Measurements from ENCODE around the gene EHF.

EHF gene

DNA sequence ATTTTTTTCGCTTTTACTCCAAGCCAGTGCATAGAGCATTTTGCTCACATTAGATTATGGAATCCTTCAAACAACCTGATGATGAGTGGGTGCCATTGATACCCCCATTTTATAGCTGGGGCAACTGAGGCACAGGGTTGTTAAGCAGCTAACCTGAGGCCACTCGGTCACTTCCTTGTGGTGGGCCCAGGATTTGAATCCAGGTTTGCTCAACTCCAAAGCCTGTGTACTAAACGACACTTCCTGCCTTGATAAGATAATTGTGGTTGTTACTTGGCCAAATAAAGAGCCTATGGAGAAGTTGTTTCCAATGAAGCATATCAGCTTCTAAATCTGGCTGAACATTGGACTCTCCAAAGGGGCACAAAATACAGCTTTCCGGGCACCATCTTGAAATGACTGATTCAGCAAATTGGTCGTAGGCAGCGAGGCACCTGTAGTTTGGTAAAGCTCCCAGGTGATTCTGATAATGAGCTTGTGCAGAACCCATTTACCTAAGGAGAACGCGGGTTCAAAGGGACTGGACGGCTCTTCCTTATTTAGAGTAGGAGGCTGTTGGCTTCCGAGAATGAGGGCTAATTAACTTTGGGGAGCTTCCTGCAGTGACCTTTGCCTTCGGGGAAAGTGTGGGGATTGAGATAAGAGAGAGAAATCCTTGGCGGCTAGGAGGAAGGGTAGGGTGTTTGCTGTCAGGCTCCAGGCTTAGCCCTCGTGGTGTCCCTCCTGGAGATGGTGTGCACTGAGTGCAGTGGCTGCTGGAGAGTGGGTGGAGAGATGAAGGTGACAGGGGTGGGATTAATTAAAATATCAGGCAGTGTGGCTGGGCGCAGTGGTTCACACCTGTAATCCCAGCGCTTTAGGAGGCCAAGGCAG lies 17.5 kb upstream of the EHF start:
- DNase-seq, result no peak

DNA sequence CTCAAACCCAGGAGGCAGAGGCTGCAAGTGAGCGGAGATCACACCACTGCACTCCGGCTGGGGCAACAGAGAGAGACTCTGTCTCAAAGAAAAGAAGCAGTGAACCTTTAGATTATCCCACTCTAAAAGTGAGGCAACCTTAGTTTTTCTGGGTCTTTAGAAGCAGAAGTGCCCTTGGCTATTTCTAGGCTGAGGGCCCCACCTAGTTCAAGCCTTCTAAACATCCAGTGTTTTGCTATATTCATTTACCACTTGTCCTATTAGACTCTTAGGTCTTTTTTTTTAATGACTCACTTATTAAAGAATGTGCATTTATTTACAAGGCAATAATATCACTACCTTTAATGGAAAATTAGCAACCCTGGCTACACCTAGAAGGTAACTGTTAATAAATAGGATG lies 16.7 kb upstream of the EHF start:
- no peak for DNase-seq

DNA sequence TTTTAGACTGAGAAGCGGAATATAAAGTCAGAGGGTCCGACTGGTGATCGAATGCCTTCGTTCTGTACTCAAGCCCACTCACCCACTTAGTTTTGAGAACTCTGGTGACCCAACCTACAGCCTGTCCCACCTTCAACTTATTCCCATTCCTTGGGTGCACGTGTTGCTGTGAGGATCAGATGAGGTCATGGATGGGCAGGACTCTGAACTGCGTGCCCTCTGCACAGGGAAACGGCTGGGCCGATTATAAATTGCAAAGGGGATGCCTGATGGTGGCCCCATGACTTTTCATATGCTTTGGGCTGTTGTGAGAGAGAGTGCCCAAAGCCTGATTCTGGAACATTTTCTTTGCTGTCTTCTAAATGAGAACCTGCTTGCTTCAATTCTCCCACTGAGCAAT lies 16.0 kb upstream of the EHF start:
- no peak for DNase-seq

DNA sequence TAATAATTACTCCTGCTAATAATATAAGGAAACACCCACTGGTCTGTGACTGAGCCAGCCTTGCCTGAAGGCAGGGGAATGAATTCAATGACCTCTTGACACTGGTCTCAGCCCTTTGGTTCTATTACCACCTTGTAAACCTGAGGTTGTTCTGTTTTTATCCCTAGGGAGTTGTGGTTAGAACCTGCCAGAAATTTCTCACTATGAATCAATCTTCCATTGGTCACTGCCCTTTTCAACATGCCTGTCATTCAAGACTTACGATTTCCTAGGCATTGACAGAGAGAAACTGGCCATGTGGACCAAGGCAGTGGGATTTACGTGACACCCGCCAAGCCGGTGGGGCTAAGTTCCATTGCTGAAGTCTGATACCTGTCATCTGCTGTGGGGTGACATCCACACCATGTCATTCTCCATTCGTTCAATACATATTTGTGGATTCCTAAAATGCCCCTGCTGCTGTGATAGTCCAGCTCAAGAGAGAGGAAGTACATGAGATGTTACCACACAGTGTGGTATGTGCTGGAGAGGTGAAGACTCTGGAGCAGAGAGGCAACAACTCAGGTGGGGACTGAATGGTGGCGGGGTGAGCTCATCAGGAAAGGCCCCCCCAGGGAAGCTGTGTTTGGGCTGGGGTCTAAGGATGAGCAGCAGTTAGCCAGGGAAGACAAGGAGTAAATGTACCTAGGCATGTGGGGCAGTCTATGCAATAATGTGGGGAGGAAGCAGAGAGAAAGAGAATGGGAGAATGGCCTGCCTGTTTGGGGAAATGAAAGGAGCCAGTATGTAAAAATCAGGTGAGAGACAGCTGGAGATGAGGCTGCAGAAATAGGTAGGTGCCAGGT lies 15.2 kb upstream of the EHF start:
- DNase-seq, result no peak

DNA sequence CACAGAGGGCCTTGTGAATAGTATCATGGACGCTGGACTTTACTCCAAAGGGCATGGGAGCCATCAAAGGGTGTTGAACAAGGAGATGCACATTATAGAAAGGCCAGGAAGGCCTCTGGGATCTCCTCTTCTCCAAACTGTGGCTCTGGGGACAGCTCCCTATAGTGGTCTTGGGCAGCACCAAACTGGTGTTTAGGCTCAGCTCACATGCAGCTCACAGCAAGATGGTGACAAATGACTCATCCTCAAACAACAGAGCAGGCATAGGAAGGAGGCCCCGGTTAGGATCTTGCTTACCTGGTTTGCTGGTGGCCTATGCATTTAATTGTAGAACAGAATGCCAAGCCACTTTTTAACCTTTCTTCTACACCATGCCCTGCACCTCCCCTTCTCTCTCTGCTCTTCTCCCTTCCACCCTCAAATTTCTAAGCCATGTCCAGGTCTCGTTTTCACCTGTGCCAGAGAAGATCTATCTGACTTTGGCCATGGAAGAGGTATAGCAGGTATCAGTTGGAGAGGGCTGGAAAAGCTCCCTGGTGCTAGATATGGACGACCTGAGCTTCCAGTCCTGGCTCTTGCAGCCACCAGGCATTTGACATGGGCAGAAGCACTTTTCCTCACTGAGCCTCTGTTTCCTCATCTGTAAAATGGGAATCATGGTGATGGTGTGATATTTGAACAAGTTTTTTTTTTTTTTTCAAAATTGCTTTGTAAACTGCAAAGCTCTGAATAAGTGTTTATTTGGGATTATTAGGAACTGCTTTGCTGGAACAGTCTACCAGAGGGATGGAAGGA lies 14.4 kb upstream of the EHF start:
- DNase-seq, result no peak

DNA sequence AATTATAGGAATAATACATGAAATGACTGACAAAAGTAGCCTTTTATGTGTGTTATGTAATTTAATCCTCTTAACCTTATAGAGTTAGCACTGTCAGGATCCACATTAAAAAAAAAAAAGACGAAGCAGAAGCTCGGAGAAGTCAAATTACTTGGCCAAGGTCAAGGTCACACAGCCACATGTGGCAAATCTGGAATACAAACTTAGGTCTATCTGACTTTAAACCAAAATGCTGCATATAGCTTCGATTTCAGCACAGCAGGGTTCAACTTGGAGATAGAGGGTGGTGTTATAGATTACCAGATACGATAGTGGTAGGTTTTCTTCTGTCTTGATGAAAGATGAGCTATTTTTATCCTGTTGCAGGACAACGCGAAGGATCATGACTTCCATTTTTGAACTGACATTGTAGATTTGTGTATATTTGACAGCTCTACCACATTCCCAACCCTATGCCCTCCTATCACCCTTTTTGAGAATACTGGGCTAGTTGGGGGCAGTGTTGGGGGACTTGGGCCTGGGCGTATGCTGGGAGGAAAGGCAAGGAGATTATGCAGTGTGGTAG lies 11.6 kb upstream of the EHF start:
- DNase-seq, result no peak

DNA sequence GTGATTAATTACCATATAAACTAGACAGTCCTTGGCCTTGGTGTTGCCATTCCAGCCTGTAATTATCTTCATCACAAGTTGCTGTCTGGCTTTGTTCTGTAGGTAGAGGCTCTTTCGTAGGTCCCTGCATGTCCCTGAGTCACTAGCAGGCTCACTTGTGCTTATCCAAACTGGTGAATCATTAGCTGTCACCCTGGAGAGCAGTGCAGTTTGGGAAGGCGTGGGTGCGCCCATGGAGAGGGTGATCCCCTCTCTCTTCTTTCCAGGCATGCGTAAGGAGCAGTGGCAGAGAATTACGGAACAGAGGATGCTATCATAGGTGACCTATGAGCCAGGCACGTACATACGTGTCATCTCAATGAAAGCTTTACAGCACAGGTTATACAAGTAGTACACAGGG lies 11.0 kb upstream of the EHF start:
- no peak for DNase-seq

DNA sequence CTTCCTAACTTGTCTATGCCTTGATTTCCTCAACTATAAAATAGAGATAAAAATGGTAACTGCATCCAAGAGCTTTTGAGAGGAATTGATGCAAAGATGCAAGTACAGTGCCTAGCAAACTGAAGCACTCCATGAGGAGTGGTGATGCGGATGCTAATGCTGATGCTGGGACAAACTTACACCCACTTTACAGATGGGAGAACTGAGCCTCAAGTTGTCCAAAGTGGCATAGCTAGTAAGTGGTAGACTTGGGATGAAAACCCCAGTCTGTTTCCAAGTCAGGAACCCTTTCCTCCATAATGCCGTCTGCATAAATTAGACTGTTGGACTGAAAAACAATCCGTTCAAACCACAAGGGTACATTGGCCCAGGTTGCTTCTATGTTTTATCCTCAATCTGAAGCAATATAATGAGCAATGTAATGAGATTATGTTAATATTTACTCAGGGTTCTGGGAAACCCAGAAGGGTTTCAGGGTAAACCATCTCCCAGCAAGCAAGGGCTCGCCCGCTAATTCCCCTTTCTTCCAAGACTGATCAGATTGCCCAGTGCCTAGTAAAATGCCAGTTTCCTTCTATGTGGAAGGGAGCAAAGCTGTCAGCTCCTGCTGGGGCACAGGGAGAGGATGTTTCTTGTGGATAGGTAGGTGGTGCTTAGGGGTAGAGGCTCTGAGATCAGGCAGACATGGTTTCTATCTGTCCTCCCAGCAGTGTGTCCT lies 10.4 kb upstream of the EHF start:
- DNase-seq, result no peak

DNA sequence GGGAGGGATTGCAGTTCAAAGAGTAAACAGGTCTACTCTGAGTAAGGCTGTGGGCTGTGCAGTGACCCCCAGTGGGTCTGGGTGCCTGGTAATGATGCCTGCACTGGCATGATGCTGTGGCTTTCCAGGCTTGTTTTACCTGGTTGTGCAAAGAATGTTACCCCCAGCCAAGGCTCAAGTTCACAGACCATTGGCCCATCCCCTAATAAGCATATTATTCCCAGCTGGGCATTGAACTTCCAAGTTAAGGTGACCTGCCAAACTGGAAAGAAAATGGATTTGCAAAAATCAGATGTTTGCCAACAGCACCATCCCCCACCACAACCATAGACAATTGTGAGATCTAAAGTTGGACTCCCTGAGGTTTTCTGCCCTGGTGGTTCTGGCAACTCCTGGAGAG lies 7.9 kb upstream of the EHF start:
- no peak for DNase-seq

DNA sequence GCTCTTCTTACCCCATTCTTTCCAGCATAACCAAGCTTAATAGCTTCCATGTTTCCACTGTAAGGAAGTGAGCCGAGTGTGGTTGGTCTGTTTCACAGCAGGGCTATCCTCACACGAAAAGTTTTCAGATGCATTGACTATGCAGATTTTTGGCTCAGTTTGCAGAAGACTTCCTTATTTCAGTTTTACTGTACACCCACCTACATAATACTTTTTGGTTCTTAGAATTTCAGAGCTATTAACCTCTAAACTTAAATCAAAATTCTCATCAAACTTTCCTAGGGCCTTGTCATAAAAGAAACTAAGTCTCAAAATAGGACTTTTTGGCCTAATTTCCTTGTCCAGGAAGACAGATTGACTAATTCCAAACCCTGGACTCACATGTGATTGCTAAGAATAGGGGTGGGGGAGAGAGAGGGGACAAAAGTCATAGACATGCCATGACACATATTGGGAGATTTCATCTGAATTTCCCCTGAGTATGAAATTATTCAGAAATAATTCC lies 7.3 kb upstream of the EHF start:
- DNase-seq, result no peak

DNA sequence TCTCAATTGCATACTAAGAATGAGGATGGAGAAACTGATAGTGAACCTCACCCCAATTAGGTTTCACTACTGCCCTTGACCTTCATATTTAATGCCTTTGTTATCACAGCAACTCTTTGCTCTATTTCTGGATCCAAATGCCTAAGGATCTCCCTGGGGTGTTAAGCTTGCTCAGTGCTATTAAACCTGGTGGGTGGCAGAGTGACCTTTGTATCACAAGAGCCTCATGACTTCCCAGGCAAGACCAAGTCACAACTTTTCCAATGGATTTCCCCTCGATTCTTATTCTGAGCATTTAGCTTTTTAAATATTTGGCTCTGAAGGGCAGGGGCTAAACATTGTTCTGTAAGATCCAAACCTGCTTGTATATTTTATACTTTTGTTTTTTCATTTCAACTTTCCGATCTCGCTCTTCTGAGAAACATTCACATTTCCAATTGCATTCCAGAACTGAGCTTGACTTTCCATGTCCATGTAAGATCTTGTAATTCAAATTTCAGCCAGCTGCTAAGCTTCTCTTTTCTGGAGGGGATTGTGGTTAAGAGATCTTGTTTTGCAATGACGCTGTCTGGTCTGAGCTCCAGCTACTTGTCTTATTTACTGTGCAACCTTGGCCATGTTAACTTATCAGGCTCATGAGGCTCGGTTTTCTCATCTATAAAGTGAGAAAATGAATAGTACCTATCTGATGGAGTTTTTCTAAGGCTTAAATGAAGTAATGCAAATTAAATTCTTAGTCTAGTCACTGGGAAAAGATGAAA lies 6.4 kb upstream of the EHF start:
- DNase-seq, result no peak

DNA sequence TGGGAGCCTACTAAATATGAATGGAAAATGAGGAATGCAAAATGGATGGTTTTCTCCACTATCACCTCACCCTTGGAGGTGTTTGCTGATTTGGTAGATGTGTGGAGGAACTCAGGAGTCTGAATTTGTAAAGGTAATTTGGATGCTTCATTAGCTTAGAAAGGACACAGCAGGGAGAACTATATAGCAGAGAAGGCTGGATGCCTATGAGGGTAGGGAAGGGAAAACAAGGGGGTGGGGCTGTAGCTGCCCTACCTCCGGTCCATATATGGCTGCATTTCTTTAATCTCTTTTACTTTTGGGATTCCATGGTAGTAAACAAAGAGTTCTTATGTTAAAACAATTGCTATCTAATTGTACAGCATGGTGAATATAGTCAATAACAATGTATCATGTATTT lies 4.8 kb upstream of the EHF start:
- no peak for DNase-seq

DNA sequence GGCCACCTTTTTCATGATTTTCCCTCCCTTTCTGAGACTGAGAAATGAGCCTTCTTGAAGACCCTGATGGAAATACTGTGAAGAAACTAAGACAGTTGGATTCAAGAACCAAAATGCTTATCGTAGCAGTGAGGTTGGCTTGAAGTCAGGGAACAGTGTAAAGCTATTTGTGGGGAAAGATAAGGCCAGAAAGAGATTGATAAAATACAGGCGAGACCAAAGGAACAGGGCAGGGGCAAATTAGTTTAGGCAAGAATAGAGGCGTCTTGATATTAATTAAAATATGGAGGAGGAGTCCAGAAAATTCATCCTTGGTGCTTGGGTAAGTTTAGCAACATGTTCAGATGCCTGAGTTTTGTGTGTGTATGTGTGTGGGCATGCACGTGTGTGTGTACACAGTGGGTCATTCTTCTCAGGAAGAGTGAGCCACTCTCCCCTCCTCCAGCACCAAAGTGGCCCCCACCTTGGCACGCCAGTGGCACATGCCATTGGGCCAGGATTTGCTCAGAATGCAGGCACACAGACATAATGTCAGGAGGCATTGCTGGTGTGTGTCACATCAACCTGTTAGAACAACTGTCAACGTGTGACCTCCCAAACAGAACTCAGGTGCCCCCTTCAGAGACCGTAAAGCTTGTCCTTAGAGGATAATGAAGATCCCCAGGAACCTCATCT lies 3.9 kb upstream of the EHF start:
- DNase-seq, result no peak

DNA sequence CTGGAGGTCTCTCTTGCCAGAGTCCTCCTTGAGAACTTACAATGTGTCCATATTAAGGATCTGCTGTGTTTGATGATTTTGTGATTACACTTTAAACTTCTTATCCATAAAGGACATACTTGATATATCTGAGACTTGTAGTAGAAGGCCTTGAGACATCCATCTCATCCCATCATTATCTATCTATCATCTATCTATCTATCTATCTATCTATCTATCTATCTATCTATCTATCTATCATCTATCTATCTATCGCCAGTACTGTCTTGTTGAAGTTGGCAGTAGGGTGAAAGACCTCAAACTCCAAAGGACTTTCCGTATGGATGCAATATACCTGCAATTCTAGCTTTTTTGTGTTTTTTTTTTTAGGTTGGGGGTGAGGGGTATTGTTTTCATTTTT lies 2.5 kb upstream of the EHF start:
- no peak for DNase-seq

DNA sequence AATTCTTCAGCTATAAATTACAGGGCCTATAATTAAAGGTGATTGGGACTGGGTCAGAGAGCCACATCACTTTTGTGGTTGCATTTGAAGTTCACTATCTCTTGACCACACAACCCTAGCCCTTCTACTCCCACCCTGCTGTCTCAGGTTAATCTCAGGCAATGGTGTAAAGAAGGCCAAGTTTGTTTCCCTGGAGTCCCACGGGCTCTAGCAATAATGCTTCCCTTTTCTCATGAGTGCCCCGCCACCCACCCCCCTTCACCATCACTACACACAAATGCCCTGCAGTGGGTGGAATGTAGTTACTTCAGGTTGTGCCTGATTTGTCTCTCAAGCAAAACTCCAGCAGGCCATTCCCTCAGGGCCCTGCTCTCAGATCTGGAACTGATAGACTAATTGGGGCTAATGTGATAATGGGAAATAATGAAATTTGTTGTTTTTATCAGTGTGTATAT lies 1.8 kb upstream of the EHF start:
- DNase-seq, result no peak

DNA sequence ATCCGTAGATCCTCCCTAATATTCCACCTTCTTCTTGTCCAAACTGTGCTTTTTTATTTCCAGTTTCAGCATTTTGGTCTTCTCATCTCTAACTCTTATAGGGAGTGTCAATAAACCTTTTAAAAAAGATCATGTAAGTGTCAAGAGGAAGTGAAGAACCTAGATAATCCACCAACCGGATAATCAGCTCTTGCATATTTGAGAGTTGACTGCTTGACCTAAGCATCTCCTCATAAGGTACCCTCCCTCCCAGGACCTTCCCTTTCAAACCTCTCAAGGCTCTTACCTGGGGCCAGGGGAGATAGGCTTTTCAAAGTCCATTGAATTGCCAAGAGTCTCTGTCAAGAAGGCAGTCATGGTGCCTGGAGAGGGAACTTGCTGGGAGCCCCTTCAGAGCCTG lies 691 bp upstream of the EHF start:
- DNase-seq, result no peak

DNA sequence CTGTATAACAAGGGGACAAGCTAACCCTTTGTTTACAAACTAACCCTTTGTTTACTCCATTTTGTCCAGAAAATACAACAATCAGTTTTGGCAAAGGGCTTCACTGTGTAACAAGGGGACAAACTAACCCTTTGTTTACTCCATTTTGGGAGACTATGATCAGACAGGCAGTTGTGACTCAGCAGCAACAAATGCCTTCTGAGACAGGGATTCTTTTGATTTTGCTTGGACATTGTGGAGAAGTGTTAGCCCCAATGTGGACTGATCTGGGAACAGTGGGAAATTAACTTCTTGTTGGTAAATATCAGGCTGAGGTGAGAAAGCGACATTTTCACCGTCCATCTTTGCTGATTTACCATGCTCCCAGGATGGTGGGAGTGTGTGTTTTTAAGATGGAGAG lies 983 bp downstream of the EHF start:
- no peak for DNase-seq

DNA sequence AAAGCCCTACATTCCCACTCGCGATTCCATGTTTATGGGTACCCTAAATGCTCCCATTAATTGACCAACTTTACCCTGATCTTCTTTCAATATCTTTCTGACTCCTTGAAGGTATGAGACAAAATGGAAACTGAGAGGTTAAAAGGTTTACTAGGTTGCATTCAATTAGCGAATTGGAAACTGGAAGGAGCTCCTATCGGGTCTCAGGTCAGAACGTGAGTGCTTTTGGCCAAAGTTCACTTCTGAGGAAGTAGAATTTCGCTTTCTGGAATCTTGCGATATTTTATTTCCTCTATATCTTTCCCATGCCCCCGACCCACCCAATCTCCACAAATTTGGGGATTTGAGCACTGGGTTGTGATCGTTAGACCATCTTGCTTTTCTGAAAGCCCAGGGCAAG lies 2.6 kb downstream of the EHF start:
- DNase-seq, result no peak

DNA sequence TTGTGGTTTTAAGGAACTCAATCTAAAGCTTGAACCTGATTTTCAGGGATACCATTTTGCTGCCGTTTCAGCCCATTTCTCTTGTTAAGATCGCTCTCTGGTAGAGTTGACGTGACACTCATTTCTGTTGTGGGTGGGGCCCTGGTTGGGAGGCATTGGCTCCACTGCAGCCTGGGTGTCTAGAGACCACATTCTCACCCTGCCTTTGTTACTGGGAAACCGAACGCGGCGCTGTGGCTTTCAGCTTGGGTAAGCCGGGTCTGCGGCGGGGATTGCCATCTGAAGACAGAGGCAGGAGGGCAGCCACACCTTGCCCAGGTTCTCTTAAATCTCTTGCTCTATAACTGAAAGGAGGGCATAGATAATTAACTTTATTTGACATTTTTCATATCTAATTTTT lies 3.2 kb downstream of the EHF start:
- DNase-seq, result peak; percentile 60

DNA sequence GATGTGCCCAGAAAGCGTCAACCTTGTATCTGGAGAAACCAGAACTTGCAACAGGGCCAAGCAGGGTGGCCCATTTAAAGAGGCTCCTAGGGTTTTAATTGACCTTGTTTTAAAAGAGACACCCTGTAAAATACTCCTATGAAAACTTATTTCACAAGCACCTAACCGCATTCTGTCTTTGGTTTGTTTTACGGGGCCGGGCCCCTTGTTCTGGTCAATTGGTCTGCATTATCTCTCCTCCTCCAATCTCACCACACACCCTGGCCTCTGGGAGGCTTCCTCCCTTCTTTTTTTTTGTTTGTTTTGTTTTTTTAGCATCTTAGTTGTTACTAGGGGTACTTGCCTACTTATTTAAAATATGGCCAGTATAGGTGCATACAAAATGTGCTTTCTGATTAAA lies 4.7 kb downstream of the EHF start:
- no peak for DNase-seq

DNA sequence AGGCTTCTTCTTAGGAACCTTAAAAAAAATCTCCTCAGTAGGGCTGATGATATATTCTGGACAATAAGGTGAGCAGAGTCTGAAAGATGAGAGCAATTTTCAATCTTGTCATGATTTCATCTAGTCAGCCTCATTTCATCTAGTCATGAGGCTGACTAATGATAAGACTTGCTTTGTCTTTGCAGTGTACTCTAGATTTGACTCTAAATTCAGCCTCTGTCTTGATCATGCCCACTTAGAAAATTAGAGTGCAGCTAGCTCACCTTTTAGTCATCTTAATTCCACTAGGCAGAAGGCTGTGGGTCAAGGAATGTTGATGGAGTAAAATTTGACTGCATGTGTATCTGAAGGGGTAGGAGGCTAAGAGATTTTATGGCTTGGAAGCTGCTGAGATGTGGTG lies 5.5 kb downstream of the EHF start:
- DNase-seq, result no peak
